HG03135 (cell line): ENCODE results near the gene OPHN1.

Experiments
- ATAC-seq: cut with Tn5 transposase; IDR thresholded peaks from one replicate; pipeline ENCODE4 v1.9.1; 2021; ENCODE audit warnings: mild to moderate bottlenecking, moderate library complexity; ENCODE audit not compliant: unreplicated experiment

Gene OPHN1

DNA sequence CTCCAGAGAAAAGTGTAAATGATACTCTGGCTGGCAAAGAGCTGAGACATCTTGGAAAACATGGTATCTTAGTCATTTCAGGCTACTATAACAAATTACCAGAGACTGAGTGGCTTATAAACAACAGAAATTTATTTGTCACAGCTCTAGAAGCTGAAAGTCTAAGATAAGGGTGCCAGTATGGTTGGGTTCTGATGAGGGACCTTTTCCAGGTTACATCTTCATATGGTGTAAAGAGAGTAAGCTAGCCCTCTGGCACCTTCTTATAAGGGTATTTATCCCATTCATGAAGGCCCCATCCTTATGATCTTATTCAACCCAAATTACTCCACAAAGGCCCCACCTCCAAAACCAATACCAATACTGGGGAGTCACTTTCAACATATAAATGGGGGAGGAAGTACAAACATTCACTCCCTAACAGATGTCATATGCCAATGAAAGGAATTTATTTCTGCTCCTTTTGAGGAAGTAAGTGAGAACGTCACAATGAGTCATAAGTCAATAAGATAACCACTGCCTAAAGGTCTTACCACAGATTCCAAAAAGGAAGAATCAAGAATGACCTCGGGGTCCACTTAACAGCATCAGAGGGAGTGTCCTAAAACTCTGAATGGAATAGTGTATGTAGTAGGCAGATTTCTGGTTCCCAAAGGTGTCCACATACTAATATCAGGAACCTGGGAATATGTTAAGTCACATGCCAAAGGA, 246.6 kb downstream of the OPHN1 start:
- no peak for ATAC-seq

DNA sequence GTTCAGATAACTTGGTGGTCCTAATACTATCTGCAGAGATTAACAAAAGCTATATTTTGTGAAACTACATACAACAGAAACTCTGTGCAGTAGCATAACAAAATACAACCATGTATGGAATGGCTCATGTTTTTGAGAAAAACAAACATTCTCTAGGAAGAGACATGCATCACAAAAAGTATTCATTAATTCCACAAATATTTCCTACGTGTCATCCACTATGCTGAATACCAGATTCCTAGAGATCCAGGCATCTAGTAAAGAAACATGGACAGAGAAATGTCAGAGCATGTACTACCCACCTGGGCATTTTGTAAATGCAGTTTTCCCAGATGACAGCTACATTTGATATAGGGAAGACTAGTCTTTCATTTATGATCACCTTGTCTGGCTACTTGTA, 248.1 kb downstream of the OPHN1 start:
- ATAC-seq = no peak

- ATAC-seq = no peak
These were observed 249.6 kb downstream of the OPHN1 start for GRCh38 chrX:68183612-68184214.

DNA sequence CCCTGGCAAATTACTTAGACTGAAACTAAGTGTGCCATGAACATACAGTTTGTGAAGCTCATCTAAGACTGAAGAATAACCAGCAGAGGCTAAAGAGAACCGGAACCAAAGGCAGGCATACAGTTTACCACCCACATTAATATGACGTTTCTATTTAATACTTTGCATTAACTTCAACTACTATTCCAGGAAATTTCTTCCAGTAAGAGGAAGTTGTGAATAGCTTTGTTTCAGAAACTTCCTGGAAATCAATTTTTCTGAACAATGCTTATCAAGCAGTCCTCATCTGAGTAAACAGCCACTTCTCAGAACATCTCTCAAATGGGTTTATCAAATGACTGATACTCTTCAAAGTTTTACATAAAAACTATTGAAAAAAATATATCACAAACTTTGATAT, 252.7 kb downstream of the OPHN1 start:
- no peak for ATAC-seq

DNA sequence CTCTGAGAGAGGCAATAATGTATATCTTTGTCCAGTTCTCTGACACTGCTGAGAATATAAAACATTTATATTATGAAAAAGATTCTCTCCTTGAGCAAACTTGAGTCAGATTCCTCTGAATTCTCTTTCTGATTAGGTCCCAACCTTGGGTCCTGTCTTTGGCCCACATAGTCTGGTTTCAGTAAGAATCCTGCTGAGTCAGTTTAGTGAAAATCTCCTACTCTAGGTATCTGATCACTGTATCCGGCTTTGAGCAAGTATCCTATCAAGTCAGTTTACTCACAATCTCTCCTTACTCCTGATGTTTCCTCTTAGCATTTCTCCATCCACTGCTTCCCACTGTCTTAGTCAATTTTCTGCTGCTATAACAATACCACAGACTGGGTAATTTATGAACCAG, 253.9 kb downstream of the OPHN1 start:
- no peak for ATAC-seq

GRCh38 chrX:68177542-68177941, 255.8 kb downstream of the OPHN1 start:
- ATAC-seq = no peak

DNA sequence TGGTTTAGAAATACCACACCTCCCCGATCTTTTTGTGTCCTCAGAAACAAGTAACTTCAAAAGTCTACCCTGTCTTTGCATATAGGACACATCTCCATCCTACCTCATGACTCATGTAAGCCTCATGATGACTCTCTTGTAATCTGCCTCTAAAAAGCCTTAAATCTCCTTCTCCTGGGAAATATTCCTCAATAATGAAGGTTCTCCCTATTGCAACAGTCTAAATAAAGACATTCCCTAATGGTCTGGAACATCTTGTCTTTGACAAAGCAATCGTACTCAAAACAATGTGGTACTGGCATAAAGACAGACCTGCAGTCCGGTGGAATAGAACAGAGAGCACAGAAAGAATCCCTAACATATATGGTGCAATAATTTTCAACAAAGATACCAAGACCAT, 257.7 kb downstream of the OPHN1 start:
- ATAC-seq = no peak

GRCh38 chrX:68163441-68163840, 269.9 kb downstream of the OPHN1 start:
- no peak for ATAC-seq

- ATAC-seq = no peak
These were observed 285.4 kb downstream of the OPHN1 start for GRCh38 chrX:68147848-68148247.

- no peak for ATAC-seq
These were observed 287.2 kb downstream of the OPHN1 start for GRCh38 chrX:68146054-68146453.

DNA sequence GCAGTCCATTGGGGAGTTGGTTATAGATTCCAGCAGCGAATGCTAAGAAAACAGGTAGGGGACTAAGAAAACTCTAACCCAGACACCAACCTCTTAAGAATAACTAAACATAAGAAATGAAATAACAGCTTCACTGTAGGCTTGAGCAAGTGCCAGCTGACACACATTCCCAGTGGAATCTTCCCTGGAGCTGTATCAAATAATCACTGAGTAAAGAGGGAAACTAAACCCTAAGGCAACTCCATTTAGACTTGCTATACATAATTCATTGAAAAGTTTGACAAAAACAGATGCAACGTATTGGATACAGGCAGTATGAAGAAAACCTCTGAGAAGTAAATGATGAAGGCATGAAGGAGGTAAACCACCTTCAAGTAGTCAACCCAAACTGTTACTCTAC, 293.5 kb downstream of the OPHN1 start:
- ATAC-seq = no peak

- ATAC-seq = no peak
These were observed 300.1 kb downstream of the OPHN1 start for GRCh38 chrX:68133181-68133580.

DNA sequence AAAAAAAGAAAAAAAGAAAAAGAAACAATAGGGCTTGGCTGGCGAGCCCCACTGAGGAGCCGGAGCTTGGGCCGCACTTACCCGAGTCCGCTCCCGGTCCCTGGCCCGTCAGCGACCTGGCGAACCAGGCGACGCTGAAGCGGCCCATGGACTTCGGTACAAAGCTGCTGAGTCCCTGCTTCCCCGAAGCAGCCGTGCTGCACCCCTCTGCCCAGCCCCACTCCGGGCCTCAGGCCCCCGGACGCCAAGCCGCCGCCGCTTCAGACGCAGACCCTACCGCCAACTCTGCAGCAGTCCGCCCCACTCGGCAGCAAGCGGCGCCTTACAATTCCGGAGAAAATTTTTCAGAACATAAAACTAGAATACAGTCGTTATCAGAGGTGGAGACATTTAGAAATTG, 300.5 kb downstream of the OPHN1 start:
- no peak for ATAC-seq

DNA sequence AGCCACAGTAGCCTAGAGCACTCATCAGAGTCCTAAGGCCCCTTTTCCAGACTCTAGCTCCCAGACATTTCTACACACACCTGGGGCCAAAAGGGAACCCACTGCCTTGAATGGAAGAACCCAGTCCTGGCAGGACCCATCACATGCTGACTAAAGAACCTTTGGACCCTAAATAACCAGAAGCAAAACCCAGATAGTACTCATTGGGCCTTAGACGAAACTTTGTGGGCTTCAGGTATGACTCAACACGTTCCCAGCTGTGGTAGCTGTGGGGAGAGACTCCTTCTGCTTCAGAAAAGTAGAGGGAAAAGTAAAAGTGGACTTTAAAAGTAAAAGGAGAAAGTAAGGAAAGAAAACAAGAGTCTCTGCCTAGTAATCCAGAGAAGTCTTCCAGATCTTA, 311.5 kb downstream of the OPHN1 start:
- no peak for ATAC-seq

GRCh38 chrX:68121371-68121770, 311.9 kb downstream of the OPHN1 start:
- no peak for ATAC-seq

- no peak for ATAC-seq
These were observed 317.9 kb downstream of the OPHN1 start for GRCh38 chrX:68115371-68115770.

GRCh38 chrX:68114573-68115129, 318.6 kb downstream of the OPHN1 start:
- no peak for ATAC-seq

GRCh38 chrX:68113837-68114572, 319.3 kb downstream of the OPHN1 start:
- no peak for ATAC-seq

GRCh38 chrX:68112321-68112720, 321.0 kb downstream of the OPHN1 start:
- ATAC-seq = no peak

- ATAC-seq = no peak
These were observed 324.1 kb downstream of the OPHN1 start for GRCh38 chrX:68109162-68109561.

- no peak for ATAC-seq
These were observed 334.9 kb downstream of the OPHN1 start for GRCh38 chrX:68098431-68098830.

DNA sequence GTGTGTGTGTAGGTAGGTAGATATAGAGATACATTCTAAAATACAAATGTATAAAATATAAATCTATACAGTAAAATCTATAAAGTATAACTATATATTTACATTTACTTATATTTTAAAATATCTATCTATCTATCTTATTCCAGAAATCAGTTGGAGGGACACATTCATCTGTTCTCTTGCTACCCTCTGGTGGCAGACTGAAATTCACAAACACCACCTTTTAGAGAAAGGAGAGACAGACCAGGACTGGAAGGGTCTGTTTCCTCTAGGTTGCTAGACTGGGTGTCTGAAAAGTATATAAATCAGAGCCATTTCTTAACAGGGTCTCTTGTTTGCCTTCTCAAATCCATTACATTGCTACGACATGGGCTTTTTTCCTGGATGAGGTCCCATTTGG, 343.0 kb downstream of the OPHN1 start:
- ATAC-seq = no peak
